GM18868 (cell line): ENCODE measurements around the gene SNX20.

Experiments used
- ATAC-seq: cut with Tn5 transposase; IDR thresholded peaks from one replicate; pipeline ENCODE4 v1.9.1; 2021; ENCODE audit warnings: mild to moderate bottlenecking, moderate library complexity; ENCODE audit not compliant: unreplicated experiment

Gene SNX20, protein sequence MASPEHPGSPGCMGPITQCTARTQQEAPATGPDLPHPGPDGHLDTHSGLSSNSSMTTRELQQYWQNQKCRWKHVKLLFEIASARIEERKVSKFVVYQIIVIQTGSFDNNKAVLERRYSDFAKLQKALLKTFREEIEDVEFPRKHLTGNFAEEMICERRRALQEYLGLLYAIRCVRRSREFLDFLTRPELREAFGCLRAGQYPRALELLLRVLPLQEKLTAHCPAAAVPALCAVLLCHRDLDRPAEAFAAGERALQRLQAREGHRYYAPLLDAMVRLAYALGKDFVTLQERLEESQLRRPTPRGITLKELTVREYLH

DNA sequence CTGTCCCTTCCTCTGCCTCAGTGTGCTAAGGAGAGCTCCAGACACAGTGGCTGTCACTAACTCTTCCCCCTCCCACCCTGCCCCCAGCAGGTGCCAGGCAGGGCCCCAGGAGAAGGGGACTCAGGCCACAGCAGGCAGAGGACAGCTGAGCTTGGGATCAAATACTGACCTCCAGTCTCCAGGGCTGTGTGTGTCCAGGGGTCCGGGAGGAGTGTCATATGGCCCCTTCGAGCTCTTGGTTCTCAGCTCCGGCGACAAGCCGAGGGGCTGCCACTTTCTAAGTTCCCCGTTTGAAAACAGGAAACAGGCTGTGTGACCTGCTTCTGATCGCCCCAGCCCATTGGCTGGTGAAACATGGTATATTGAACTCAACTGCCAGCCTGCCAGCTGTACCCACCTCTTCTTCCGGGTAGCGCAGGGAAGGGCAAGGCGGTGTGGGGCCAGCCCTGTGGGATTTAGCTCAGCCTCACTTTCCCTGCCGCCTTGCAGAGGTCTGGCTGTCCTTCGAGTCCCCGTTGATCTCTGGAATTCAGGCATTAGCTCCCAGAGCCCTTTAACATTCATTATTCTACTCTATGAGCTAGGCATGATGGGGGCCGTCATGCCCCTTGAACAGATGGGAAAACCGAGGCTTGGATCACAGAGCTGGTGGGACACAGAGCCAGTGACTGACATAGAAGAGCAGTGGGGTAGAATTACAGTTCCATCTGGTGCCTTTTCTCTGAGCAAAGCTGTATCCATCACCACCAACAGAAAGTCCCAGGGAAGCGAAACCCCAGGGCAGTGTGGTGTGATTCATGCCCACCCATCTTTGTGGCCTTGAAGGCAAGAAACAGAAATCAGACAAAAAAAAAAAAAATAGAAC is at the start of gene SNX20:
Gene SNX20 (minus strand): TSS at position 292 of the 865 bp plus-strand sequence. CDS start 3,786 bp downstream, outside the sequence.
- peak; percentile 58 for ATAC-seq

DNA sequence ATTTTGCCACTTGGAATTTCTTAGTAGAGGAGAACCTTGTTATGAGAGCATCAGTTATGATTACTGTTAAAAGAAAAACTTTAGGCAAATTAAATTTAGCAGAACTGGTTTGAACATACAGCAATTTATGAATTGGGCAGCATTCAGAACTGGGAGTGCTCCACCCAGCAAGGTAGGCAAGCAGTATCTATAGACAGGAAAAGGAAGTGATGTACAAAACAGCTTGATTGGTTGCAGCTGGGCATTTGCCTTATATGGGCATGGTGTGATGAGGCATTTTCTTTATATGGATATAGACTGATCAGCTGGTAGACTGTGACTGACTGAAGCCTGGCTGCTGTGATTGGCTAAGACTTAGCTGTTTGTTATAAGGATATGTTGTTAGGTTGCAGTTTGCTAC is 43.2 kb upstream of the SNX20 start:
- ATAC-seq, result no peak

DNA sequence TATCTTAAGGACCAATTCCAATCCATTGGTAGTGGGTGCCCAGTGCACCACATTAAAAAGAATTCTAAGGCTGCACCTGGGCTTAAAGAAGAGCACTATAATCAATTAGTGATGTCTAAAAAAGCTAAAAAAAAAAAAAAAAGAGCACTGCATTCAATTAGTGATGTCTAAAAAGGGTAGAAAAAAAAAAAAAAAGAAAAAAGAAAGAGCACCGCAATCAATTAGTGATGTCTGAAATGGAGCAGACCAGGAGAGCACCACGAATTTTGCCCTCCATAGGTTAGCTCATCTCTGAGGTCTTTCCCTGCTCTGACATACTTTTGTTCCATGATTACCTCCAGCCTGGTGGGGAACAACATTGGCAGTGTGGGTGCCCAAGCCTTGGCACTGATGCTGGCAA is 41.8 kb upstream of the SNX20 start:
- no peak for ATAC-seq

DNA sequence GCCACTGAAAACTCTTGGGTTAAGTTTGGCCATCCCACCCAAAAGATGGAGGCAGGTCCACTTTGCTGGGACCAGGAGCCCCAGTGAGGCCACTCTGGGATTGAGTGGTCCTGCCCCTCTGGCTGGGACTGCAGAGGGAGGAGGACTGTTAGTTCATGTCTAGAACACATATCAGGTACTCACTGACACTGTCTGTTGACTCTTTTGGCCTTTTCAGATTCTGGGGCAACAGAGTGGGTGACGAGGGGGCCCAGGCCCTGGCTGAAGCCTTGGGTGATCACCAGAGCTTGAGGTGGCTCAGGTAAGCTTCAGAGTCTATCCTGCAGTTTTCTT is 41.3 kb upstream of the SNX20 start:
- ATAC-seq, result no peak

DNA sequence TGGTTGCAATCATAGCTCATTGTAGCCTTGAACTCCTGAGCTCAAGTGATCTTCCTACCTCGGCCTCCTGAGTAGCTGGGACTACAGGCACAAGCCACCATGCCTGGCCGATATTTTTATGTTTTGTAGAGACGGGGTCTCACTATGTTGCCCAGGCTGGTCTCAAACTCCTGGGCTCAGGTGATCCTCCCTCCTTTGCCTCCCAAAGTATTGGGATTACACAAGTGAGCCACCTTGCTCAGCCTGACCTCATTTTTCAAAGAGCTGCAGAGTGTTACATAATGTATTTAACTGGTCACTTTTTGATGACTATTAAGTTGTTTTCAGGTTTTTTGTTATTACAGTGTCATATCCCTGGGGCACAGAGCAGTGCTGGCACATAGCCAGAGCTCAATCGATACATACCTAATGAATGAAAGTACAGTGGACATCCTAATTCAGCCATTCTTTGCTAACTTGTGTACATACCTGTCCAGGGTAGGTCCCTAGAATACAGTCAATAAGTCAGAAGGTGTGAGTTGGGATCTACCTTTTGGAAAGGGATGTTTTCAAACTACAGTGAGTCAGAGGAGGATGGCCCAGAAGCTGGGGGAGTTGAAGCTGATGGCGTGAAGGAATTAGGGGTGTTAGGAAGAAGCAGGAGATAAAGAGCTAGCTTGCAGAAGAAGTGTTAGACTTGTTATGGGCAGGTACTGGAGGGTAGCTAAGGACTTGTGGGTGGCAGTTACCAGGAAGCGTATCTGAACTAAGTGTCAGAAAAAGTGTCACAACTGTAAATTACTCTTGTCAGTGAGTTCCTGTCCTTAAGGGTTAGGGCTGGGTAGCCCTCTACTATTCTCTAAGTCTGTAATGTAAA is 40.7 kb upstream of the SNX20 start:
- ATAC-seq, result no peak

DNA sequence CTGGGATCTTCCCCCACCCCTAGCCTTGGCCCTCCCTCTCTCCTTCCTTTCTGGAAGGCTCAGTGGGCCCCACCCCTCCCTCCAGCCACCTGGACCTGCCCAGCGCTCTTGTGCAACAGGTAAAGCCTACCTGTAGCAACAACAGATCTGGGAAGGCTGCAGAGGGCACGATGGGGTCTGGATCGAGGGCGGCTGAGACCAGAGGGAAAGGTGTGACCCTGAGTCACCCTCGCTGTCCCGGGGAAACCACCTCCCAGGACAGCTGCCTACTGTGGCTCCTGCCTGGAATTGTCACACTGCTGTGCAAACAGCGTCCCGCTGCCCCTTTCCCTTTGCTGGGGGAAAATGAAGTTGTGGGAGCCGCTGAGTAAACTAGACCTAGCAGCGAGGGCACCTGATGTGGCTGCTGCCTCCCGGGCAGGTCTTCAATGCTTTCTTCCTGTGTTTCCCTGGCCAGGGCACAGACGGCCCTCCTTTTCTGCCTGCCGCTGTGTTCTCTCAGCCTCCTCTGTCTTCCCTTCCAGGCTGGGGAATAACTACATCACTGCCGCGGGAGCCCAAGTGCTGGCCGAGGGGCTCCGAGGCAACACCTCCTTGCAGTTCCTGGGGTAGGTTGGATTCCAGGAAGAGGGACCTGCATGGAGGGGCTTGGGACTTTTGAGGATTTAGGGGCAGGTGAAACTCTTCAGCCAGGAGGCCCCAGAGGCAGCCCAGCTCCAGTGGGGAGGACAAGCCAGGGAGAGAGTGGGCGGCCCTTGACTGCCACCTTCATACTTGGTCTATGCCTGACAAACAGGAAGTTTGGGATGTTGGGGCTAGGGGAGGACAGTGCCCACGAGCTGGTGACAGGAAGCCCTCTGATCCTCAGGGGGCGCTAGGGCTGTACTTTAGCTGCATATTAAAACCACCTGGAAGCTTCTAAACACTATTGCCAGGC is 38.6 kb upstream of the SNX20 start:
- ATAC-seq, result no peak

DNA sequence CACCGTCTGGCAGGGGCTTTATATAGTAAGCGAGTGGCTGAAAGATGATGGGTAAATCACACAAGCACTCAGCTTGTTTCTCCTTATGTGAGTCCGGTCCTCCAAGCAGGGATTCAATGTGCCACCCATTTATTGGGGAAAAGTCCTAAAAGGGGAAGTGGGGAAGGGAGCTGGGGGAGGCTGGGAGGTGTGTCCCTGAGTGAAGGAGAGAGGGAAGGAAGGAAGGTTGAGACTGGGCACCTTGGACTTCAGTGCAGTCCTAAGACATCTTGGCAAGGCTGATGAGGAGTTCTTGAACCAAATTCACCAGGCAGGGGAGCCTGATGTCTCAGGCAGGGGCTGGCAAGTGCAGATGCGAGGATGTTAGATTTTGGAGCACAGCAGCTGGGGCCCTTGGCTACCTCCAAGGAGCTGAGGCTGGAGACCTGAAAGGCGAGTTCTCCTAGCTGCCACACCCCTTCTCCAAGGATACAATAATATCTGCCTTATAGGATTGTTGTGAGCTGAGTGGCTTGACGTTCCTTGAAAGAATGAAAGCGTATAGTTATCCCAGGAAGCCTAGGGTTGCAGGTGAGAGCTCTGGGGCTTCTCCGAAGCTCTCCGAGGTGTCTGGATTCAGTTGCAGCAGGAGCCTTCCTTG is 37.8 kb upstream of the SNX20 start:
- ATAC-seq, result no peak

DNA sequence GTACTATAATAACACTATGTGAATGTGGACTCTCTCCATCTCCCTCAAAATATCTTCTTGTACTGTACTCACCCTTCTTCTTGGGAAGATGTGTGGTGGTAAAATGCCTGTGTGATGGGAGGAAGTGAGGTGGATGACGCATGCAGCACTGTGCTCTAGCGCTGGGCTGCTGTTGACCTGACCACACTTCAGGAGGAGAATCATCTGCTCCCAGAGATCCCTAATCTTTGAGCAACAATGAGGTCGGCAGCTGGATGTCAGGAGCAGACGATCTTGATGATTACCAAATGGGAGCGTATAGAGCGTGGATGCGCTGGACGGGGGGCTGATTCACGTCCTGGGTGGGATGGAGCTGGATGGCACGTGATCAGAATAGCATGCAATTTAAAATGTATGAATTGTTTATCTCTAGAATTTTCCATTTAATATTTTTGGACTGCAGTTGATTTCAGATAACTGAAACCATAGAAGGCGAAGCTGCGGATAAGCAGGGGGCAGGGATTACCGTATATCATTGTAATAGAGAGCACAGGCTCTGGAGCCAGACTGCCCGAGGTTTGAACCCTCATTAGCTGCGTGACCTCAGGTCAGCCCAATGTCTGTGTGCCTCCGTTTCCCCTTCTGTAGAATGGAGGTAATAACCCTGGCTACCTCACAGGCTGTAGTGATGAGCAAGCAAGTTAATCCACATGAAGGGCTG is 37.1 kb upstream of the SNX20 start:
- ATAC-seq, result no peak

DNA sequence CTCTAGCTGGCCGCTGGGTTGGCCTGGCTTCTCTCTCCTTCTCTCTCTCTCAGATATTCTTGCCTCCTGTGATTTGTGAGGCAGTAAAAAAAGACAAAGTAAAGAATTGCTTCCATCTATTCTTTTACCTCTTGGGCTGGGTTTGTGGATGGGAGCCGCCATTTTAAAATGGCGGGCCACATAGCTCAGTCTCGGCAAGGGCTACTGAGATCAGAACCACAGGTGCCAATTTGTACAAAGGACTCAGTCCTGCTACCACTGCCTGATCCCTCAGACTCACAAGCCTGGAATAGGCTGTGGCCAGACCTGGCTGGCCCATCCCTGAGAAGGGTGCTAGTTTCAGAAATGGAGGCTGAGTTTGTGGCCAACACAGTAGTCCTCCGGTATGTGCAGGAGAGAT is 36.4 kb upstream of the SNX20 start:
- ATAC-seq, result no peak

DNA sequence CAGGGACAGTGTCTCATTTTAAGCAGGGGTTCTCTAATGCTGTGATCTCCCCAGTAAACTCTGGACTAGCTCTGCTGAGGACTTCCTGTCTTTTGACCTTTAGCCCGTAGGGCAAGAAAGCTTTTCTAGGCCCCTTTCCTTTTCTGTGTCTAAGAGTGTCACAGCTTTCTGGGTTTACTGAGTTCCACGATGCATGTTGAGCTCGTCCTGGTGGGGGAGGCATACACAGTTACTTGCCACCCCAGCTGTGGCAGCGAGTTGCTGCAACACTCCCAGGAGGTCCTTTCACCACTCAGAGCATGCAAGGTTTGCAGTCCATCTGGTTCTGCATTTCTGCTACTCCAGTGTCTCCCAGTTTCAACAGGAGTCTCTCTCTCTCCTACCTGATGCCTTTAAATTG is 36.0 kb upstream of the SNX20 start:
- ATAC-seq, result no peak

DNA sequence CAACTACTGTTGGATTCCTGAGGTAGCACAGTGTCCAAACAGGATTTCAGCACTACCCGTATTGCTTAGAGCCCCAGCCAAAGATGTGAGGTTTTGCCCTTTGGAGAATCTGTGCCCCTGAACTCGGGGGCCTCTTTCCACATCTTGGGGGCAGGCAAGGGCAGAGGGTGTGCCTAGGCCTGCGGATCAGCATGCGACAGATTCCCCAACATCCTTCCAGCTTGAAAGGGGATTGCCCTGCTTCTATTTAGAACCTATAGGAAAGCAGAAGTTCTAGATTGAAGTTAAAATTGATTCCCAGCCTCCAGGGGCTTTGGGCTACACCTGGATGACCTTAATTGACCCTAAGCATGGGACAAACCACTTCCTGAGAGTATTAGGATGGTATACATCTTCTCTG is 31.8 kb upstream of the SNX20 start:
- ATAC-seq, result no peak

DNA sequence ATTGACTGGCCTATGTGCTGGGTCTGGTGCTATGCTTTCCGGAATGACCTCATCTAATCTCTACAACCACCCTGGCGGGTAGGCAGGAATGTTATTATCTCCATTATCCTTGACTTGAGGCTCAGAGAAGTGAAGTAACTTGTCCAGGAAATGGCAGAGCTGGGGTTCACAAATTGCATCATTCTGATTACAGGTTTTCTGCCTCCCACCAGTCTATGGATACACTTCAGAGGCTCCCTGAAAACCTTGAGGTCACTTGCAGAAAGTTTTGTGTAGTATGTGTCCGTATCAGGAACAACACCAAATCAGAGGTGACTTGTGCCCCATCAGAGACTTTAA is 31.4 kb upstream of the SNX20 start:
- no peak for ATAC-seq

DNA sequence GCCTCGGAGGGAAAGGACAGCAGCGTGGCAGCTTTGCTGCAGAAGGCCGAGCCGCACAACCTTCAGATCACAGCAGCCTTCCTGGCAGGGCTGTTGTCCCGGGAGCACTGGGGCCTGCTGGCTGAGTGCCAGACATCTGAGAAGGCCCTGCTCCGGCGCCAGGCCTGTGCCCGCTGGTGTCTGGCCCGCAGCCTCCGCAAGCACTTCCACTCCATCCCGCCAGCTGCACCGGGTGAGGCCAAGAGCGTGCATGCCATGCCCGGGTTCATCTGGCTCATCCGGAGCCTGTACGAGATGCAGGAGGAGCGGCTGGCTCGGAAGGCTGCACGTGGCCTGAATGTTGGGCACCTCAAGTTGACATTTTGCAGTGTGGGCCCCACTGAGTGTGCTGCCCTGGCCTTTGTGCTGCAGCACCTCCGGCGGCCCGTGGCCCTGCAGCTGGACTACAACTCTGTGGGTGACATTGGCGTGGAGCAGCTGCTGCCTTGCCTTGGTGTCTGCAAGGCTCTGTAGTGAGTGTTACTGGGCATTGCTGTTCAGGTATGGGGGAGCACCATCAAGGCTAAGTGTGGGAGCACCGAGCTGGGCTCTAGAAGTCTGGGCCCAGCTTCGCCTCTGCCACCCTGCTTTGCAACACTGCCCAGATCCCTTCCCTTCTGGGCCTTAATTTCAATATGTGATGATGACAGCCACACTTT is 30.9 kb upstream of the SNX20 start:
- ATAC-seq, result no peak

DNA sequence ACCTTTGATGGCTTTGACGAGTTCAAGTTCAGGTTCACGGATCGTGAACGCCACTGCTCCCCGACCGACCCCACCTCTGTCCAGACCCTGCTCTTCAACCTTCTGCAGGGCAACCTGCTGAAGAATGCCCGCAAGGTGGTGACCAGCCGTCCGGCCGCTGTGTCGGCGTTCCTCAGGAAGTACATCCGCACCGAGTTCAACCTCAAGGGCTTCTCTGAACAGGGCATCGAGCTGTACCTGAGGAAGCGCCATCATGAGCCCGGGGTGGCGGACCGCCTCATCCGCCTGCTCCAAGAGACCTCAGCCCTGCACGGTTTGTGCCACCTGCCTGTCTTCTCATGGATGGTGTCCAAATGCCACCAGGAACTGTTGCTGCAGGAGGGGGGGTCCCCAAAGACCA is 29.9 kb upstream of the SNX20 start:
- ATAC-seq, result no peak

DNA sequence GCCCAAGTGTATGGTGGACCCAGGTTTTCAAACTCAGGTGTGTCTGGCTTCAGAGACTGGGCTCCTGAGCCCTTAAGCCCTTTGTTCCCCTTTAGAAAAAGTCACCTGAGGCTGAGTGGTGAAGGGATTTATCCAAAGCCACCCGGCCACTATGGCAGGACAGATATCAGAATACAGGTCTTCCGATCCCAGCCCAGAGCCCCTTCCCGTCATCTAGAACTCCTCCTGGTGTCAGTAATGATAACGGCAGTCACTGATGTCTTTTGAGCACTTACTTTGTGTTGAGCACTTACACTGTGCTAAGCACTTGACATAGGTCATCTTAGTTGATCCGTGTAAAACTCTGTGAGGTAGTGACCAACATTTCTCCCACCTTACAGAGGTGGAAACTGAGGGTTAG is 28.9 kb upstream of the SNX20 start:
- ATAC-seq, result no peak

DNA sequence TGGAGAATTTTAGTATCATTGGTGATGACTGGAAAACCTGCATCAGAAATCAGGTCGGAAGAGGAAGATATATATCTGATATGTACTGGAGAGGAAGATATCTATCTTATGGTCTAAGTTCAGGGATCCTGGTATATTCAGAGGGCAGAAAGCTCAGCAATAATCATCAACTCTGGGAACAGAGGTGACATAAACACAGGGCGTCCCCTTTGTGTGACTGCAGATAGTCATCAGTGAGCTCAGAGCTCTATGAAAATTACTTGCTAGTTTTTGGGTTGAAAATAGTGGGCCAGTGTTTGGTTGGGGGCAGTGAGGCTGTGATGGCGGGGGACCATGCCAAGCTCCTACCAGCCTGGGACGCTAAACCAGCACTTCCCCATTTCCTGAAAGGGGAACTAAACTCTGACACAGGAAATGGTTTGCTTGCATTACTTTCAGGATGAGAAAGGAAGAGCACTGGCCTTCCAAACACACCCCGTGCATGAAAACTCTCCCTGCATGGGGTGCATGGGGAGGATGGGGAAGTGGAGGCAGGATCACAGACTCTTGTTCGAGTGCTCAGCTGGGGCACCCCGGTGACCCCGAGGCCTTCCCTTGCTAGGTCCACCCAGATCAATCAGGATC is 28.1 kb upstream of the SNX20 start:
- peak; percentile 65 for ATAC-seq

DNA sequence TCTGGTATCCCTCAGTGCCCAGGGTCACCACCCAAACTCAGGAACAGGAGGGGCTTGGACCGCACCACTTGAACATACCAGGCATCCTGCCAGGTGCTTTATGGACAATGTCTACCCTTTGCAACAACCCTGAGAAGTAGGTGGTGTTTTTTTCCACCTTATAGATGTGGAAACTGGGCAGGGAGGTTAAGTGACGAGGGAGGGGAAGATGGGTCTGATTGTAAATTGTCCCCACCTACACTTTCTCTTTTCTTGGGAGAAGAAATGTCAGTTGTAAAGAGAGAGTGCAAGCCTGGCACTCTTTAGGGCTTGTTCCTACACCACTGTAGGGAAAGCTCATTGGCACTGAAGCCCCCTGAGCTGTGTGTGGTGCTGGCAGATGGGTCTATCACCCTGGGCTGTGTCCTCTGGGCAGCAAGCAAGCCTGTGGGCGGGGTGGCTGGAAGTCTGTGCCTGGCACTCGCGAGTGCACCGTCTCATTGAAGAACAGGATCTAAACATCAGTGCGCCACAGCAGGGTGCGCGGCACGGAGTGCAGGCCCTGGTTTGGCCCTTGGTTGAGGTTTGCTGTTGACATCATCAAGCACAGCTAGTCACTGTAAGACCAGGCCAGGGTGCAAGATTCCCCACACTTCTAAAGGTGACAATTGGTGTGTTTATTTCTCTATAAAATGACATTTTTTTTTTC is 27.4 kb upstream of the SNX20 start:
- ATAC-seq, result no peak

DNA sequence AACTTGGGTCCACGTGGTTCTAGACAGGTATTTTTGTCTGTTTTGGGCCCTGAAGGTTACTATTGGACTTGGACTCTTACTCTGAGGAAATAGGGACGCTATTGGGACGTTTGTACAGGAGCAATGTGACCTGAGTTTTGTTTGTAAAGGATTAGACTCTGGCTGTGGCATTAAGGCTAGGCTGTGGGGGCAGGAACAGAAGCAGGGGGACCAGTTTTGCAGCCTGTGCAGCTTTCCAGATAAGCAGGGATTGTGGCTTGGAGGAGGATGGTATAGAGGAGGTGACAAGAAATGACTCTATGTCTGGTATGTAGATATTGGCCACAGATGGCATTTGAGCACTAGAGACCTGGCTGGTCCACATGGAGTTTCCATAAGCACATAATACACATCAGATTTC is 25.1 kb upstream of the SNX20 start:
- ATAC-seq, result no peak
